Heart right ventricle (tissue), 16 donors: ENCODE measurements around the gene USP6NL. TPM values are rescaled to one million over a fixed set of nuclear protein-coding genes. Genes with fewer than 3 reads are reported as not detected.

Source experiments
- ATAC-seq, 8 donors: fragments of 200-7000 bp; cut with Tn5 transposase; one replicate each; pipeline ENCODE4 v1.9.1; 2020; ENCODE audit warnings: mild to moderate bottlenecking in 8 of 8, moderate library complexity in 8 of 8, moderate number of reproducible peaks in 1 of 8
- DNase-seq, 2 donors: peaks; one replicate each; pipeline ENCODE4 v3.0.0-alpha.2; 2020
- H3K27ac ChIP-seq, 10 donors: fragments of 200-600 bp; sonication (generic) in 2 of 10; one replicate each; pipeline versions ENCODE4 v1.5.0 to v1.8.0; 2020 to 2022; ENCODE audit warnings: mild to moderate bottlenecking in 3 of 10
- H3K27me3 ChIP-seq, 7 donors: fragments of 200-600 bp; one replicate each; pipeline ENCODE4 v1.8.0; 2021 to 2022; ENCODE audit warnings: mild to moderate bottlenecking in 2 of 7
- H3K36me3 ChIP-seq, 9 donors: fragments of 200-600 bp; sonication (generic) in 1 of 9; one replicate each; pipeline versions ENCODE4 v1.5.0 to v1.8.0; 2020 to 2022; ENCODE audit warnings: mild to moderate bottlenecking in 2 of 9
- H3K4me1 ChIP-seq, 9 donors: fragments of 200-600 bp; sonication (generic) in 1 of 9; one replicate each; pipeline versions ENCODE4 v1.5.0 to v1.8.0; 2020 to 2022; ENCODE audit warnings: mild to moderate bottlenecking in 4 of 9
- H3K4me3 ChIP-seq, 10 donors: fragments of 200-600 bp; sonication (generic) in 2 of 10; one replicate each; pipeline versions ENCODE4 v1.5.0 to v1.8.0; 2020 to 2022; ENCODE audit warnings: mild to moderate bottlenecking in 7 of 10, moderate library complexity in 2 of 10
- H3K9me3 ChIP-seq, 11 donors: fragments of 200-600 bp in 10 of 11; sonication (generic) in 2 of 11; one replicate each; pipeline versions ENCODE4 v1.5.0 to v1.8.0; 2013 to 2022; ENCODE audit warnings: mild to moderate bottlenecking in 2 of 11, control low read depth in 1 of 11, moderate library complexity in 1 of 11
- WGBS, 2 donors: extraction: QIAGEN DNeasy Blood & Tissue Kit; methylation state at CpG; one replicate each; pipeline ENCODE4 v1.1.7; 2013; ENCODE audit warnings: inconsistent platforms in 1 of 2; 5-methylcytosine and 5-hydroxymethylcytosine counted together
- intact Hi-C, 10 donors: fragments of 100-400 bp; cut with DNase I; formaldehyde crosslinking; loops; one replicate each; pipeline versions ENCODE4 v1.11.1 to v1.14.2; 2022
- polyA plus RNA-seq, 2 donors: library from polyadenylated mRNA; stranded (reverse); fragments of 200-250 nt; gene quantifications; one replicate each; pipeline ENCODE4 v1.2.3, GENCODE V29; 2013
- total RNA-seq, 10 donors: library from RNA; stranded (reverse); fragmentation: NEBNext Ultra II Directional in 3 of 10; extraction: Animal tissue kit (Norgen Biotek cat#: 25700) in 3 of 10; gene quantifications; one replicate each; pipeline versions ENCODE4 v1.2.1 to v1.2.4, GENCODE V29; 2021 to 2023
- TF ChIP-seq, protein P1 (sequence below), 9 donors: fragments of 200-600 bp; sonication (generic) in 2 of 9; IDR thresholded peaks; one replicate each; pipeline versions ENCODE4 v1.5.0 to v1.8.0; 2021 to 2022; ENCODE audit warnings: antibody characterized with exemption in 9 of 9, mild to moderate bottlenecking in 5 of 9, moderate library complexity in 1 of 9
- donor health status: Arrhythmogenic right ventricular cardiomyopathy.
- donor health status: ischemic (EF 13 %, LVEDD 7.1; RV severe dilation, severe dysfunction).
- donor health status: healthy with polysubstance abuse.
- donor health status: DM: no; HTN: yes; CAD: no.
- donor health status: DM: no; HTN: no; CAD: no.
- donor health status: ischemic (EF 25% LVEDD 6.9; RV normal size, moderate dysfunction).
- donor health status: ischemic (EF 25% LVEDD 5.7; RV mildly dilated, moderate dysfunction).
- donor health status: healthy.
- donor health status: DM: yes; HTN: yes; CAD: no.
- donor health status: Ischemic cardiomyopathy.
- donor health status: ischemic (EF 35%, LVEDD 5.7; RV mildly dilated, moderate dysfunction).
- donor health status: nonischemic (EF 11% LVEDD 7.7; RV severe dilation, severe dysfunction).
- donor health status: DM: yes; HTN: yes; CAD: no.
- donor health status: PGD.
- donor health status: ischemic (EF 29% LVEDD 5.4; RV normal size, mild dysfunction).
- donor health status: nonischemic (EF 23%, LVEDD 6.1; RV moderate dilation, normal function).

The USP6NL gene
- total and polyA plus RNA-seq, 12 donors = 1.8 to 11.1 (median 8.2) TPM

DNA sequence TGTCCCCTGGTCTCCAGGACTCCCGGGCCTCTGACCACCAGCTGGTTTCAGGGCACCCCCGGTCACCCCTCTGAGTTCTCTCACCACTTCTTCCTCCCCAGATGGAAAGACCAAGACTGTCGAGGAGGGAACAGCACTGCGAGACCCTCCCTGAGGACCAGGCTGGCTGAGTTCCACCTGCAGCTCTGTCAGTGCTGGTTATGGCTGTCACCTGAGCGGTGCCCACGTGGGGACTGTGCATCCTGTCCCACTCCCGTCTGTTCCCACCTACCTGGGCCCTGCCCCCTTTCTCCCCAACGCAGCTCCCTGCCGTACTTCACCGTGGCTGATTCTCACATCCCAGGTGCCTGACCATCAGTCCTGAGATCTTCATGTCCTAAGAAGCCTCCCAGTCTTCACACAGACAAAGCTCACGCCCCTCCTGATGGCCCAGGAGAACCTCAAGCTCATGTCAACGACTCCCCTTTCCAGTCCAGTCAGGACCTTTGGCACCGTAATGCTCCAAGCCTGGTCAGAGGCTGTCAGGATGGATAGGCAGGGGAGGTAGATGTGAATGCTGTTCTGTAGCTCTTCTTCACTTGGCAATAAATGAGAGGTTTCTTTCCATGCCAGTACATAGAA is 159.7 kb downstream of the USP6NL start:
- H3K9me3 ChIP-seq = no peaks in the 10 kb centered on the region
- no peaks in the 10 kb centered on the region for H3K4me1 ChIP-seq
- 83 to 86% methylated on average over 13 of the region's 13 CpGs for WGBS, 2 donors
- intact Hi-C loops = no loop called here
- TF ChIP-seq, protein P1, sequence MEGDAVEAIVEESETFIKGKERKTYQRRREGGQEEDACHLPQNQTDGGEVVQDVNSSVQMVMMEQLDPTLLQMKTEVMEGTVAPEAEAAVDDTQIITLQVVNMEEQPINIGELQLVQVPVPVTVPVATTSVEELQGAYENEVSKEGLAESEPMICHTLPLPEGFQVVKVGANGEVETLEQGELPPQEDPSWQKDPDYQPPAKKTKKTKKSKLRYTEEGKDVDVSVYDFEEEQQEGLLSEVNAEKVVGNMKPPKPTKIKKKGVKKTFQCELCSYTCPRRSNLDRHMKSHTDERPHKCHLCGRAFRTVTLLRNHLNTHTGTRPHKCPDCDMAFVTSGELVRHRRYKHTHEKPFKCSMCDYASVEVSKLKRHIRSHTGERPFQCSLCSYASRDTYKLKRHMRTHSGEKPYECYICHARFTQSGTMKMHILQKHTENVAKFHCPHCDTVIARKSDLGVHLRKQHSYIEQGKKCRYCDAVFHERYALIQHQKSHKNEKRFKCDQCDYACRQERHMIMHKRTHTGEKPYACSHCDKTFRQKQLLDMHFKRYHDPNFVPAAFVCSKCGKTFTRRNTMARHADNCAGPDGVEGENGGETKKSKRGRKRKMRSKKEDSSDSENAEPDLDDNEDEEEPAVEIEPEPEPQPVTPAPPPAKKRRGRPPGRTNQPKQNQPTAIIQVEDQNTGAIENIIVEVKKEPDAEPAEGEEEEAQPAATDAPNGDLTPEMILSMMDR (IDR thresholded peaks at IDR 0.05) = no peak
- peaks cover 0 to 32% (median 15%) of the 10 kb centered on the region in 7 donors for H3K27me3 ChIP-seq
- no peak overlapping the region for H3K4me3 ChIP-seq
- ATAC-seq = no peak
- H3K27ac ChIP-seq = no peak overlapping the region
- no peak for DNase-seq
- no peaks in the 10 kb centered on the region for H3K36me3 ChIP-seq

DNA sequence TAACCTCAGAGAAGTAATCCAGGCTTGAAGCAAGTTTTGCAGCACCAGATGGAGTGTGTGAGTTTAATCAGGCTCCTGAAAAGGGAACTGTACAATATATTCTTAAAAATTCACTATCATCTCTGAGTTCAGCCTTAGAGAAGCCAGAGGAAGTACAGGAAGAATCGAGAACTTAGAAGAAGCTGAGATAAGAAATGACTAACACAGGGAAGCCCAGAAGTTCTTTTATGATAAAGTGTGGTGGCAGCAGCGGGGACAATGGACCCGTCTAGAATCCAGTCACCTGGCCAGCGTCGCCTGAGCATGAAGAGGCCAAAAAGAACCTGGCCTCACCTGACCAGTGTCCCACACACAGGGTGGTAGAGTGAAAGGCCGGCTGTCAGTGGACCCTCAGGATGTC is 161.0 kb downstream of the USP6NL start:
- Histone ChIP-seq H3K9me3 (no peaks in the 10 kb centered on the region), H3K27me3 (peaks cover 0 to 37% (median 21%) of the 10 kb centered on the region in 7 donors)

DNA sequence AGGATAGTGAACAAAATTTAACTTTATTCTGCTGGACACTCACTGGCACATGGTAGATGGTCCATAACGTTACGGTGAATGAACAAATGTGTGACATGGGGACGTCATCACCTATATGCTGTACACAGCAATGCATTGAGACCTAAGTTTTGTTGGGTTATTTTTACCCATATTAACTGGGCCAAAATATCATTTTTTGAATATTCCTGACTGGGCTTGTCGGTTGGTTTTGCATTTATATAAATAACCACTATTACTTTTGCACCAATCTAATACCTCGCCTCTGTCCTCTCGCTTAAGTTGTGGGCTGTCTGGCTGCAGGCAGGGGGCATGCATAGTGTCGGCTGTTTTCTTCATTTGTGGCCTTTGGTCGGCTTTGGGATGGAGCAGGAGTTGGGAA is 161.7 kb downstream of the USP6NL start:
- Histone ChIP-seq H3K27me3 (peaks cover 0 to 37% (median 21%) of the 10 kb centered on the region in 7 donors), H3K27ac (no peak overlapping the region), H3K9me3 (no peaks in the 10 kb centered on the region), H3K36me3 (no peaks in the 10 kb centered on the region), H3K4me1 (no peaks in the 10 kb centered on the region), H3K4me3 (no peak overlapping the region)
- TF ChIP-seq, protein P1 (IDR thresholded peaks at IDR 0.05) = no peak
- DNase-seq (no peak), ATAC-seq (no peak)
- intact Hi-C loops = no loop called here
- 76 to 81% methylated on average over 8 of the region's 8 CpGs for WGBS, 2 donors

More for the DNA sequence above, 161.0 kb downstream of the USP6NL start:
- ATAC-seq (no peak), DNase-seq (no peak)
- H3K4me1 ChIP-seq = no peaks in the 10 kb centered on the region
- intact Hi-C loops = no loop called here
- no peaks in the 10 kb centered on the region for H3K36me3 ChIP-seq
- TF ChIP-seq, protein P1 (IDR thresholded peaks at IDR 0.05) = no peak
- no peak overlapping the region for H3K27ac ChIP-seq
- WGBS, 2 donors = 45 to 51% methylated on average over 6 of the region's 6 CpGs
- no peak overlapping the region for H3K4me3 ChIP-seq

DNA sequence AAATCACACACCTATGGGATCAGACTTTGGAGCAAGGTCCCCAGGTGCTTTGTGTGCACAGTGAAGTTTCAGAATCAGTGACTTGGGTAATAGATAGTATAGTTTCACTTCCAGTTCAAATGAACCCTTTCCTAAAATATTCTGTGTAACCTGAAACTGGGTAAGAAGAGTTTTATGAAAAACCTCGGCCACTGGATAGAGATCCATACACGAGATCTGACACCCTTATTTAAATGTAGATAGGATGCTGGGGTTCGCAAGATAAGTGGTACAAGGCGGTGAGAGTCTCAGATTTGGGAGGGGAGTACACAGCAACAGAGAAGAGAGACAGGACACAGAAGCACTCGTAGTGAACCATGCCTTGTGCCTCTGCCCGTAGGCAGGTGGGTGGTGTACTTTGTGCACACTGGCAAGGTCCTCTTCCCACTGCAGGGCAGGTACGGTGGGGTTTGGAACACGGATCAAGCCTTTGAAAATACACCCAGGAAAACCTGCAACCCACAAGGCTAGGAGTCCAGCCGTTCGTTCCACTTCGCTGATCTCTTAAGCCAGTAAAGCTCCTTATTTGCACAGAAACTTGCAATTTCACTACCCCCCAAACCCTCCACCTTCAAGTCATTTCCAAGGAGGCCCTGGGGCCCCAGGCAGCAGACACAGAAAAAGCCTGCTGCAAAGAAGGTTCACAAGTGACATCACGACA is 162.8 kb downstream of the USP6NL start:
- Histone ChIP-seq H3K4me3 (no peak overlapping the region), H3K27ac (no peak overlapping the region), H3K36me3 (no peaks in the 10 kb centered on the region), H3K4me1 (no peaks in the 10 kb centered on the region), H3K27me3 (peaks cover 0 to 44% (median 21%) of the 10 kb centered on the region in 7 donors), H3K9me3 (no peaks in the 10 kb centered on the region)
- TF ChIP-seq, protein P1 (IDR thresholded peaks at IDR 0.05) = no peak
- intact Hi-C loops = no loop called here
- DNase-seq (no peak), ATAC-seq (no peak)
- WGBS, 2 donors = 72 to 76% methylated on average over 12 of the region's 12 CpGs
